Ovary (tissue), 10 donors: Measurements from ENCODE around the gene RPL36A. TPM values are rescaled to one million over a fixed set of nuclear protein-coding genes. Genes with fewer than 3 reads are reported as not detected.

ENCODE experiments used
- DNase-seq, 5 donors: peaks; one replicate each; pipeline ENCODE4 v3.0.0-alpha.2; 2019 to 2020
- H3K27ac ChIP-seq, 2 donors: fragments of 200-600 bp; one replicate each; pipeline versions ENCODE4 v1.5.1 to v1.8.0; 2019 to 2022
- H3K27me3 ChIP-seq: fragments of 200-600 bp; one replicate; pipeline ENCODE4 v1.8.0; 2022
- H3K36me3 ChIP-seq: fragments of 200-600 bp; sonication (generic); one replicate; pipeline ENCODE4 v1.5.1; 2019
- H3K4me1 ChIP-seq: one replicate; pipeline ENCODE4 v1.8.1; 2013; ENCODE audit warnings: mild to moderate bottlenecking, moderate library complexity; ENCODE audit not compliant: insufficient read depth
- H3K4me3 ChIP-seq: fragments of 200-600 bp; sonication (generic); one replicate; pipeline ENCODE4 v1.5.1; 2017
- H3K9me3 ChIP-seq, 2 donors: fragments of 200-600 bp in 1 of 2; sonication (generic) in 1 of 2; one replicate each; pipeline versions ENCODE4 v1.5.1 to v1.8.1; 2013 to 2019; ENCODE audit warnings: mild to moderate bottlenecking in 1 of 2, moderate library complexity in 1 of 2
- EP300 ChIP-seq: sonication (generic); formaldehyde crosslinking; IDR thresholded peaks from one replicate; pipeline ENCODE4 v1.6.1; 2017; ENCODE audit warnings: antibody characterized with exemption
- POLR2A ChIP-seq: fragments of 450-650 bp; IDR thresholded peaks from one replicate; pipeline ENCODE4 v1.6.1; 2017; ENCODE audit warnings: antibody characterized with exemption, mild to moderate bottlenecking, moderate library complexity
- WGBS, 3 donors: extraction: QIAGEN DNeasy Blood & Tissue Kit in 1 of 3; methylation state at CpG; one replicate each; pipeline versions ENCODE4 v1.1.5 to v1.1.7; 2013 to 2017; 5-methylcytosine and 5-hydroxymethylcytosine counted together
- intact Hi-C, 4 donors: fragments of 100-400 bp; cut with DNase I; formaldehyde crosslinking; loops; one replicate each; pipeline versions ENCODE4 v1.11.0 to v1.15.1; 2022 to 2023
- long read RNA-seq, 3 donors: library from polyadenylated mRNA in 2 of 3; unstranded in 2 of 3; transcript quantifications; one replicate each; pipeline ENCODE4 v2.0.0 and lab custom pipeline, GENCODE V29; 2021 to 2026
- polyA plus RNA-seq, 2 donors: library from polyadenylated mRNA; stranded (reverse); fragments of 200-250 nt in 1 of 2; fragments of 350-450 nt in 1 of 2; fragmentation: Illumina TruSeq in 1 of 2; extraction: RNeasy Lipid Tissue Mini Kit (QIAGEN cat#74804) in 1 of 2; gene quantifications; one replicate each; pipeline ENCODE4 v1.2.3, GENCODE V29; 2013 to 2014
- total RNA-seq, 7 donors: library from RNA; depleted of rRNA in 2 of 7; stranded (reverse); fragments of >200 nt in 2 of 7; fragmentation: NEBNext Ultra II Directional in 3 of 7; extraction: Animal tissue kit (Norgen Biotek cat#: 25700) in 3 of 7; gene quantifications; one replicate each; pipeline versions ENCODE4 v1.1.0 to v1.2.4, GENCODE V29; 2016 to 2023
- TF ChIP-seq, protein P1 (sequence below), 3 donors: fragments of 450-650 bp in 2 of 3; fragments of 200-600 bp in 1 of 3; IDR thresholded peaks; one replicate each; pipeline versions ENCODE4 v1.5.1 to v1.8.0; 2016 to 2022; ENCODE audit warnings: antibody characterized with exemption in 3 of 3, mild to moderate bottlenecking in 1 of 3
- donor health status: DM: no; HTN: no; CAD: no; lungs with moderate emphysema.
- donor health status: DM: no; HTN: no; CAD: no.
- donor health status: Bipolar disorder and iron deficiency.
- donor health status: DM: yes; HTN: yes; CAD: no.
- donor health status: DM: no; HTN: no; CAD: no.
- donor health status: DM: yes; HTN: yes; CAD: no.

RPL36A gene
- total RNA-seq (1,000 to 10,000 TPM in 1 of 7 donors, 100 to 1,000 TPM in 6; 405 to 2,882 (median 518) TPM), polyA plus RNA-seq (1,000 to 10,000 TPM; 3,045 to 5,275 TPM)
- long read RNA-seq, donor 1, transcript RPL36A-203 (5 exons, 910 nt) = major isoform, 73 of 95 reads
- long read RNA-seq, donor 1, transcript RPL36A-204 (3 exons, 2,240 nt) = minor isoform, 15 of 95 reads
- long read RNA-seq, donor 1, partial matches to known transcripts = 2 of 95 reads
- long read RNA-seq, donor 1, other reads (novel, unspliced or antisense) = 1 of 95 reads
- long read RNA-seq, donor 2, transcript RPL36A-202 (4 exons, 691 nt) = minor isoform, 9 of 77 reads
- long read RNA-seq, donor 2, transcript RPL36A-203 (5 exons, 910 nt) = major isoform, 44 of 77 reads
- long read RNA-seq, donor 2, transcript RPL36A-204 (3 exons, 2,240 nt) = minor isoform, 6 of 77 reads
- long read RNA-seq, donor 2, transcript RPL36A-208 (2 exons, 547 nt) = minor isoform, 7 of 77 reads
- long read RNA-seq, donor 2, partial matches to known transcripts = 6 of 77 reads
- long read RNA-seq, donor 2, other reads (novel, unspliced or antisense) = 0 of 77 reads
- long read RNA-seq, donor 3, transcript RPL36A-203 (5 exons, 910 nt) = major isoform, 385 of 402 reads
- long read RNA-seq, donor 3, partial matches to known transcripts = 10 of 402 reads
- long read RNA-seq, donor 3, other reads (novel, unspliced or antisense) = 4 of 402 reads

DNA sequence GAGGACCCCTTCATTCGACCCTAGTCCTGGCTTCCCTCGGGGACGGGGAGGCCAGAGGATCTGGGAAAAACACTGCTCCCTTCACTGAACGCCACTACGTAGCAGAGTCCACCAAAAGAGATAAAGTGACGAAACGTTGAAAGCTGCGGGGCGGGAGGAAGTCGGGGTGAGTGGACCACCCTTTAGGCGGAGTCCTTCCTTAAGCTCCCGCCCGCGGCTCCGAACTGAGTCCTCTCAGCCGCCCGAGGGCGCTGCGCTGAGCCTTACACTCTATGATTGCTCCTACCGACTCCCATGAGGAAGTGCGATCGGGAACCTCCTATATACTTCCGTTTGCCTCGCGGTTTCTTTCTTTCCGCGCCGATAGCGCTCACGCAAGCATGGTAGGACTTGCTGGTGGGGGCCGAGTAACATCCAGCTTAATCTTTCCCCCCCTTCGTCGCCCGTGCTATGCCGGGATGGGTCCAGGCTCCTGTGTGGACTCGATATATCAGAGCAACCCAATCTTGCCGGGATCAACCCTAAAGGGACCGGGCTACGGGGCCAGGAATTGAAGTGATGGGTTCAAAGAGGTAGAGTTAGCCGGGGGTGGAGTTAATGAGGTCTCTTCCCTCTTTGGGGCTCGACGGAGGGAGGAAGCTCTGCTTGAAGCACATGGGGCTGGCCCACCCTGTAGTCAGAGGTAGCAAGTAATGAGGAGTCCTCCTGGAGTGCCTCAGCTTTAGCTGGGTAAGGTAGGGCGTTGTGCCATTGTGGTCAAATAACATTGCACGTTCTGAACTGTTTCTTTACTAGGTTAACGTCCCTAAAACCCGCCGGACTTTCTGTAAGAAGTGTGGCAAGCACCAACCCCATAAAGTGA lies at the start of gene RPL36A:
TSS of gene RPL36A (plus strand) at position 348 of the 862 bp plus-strand sequence. CDS start at position 381, 33 bp downstream.
- peak; percentile 76 to 87 (median 83) for DNase-seq
- intact Hi-C loops = no loop called here
- Histone ChIP-seq H3K36me3 (no peaks in the 10 kb centered on the region), H3K9me3 (no peaks in the 10 kb centered on the region), H3K27me3 (no peaks in the 10 kb centered on the region), H3K4me1 (no peaks in the 10 kb centered on the region), H3K27ac (peak within 1 kb of the TSS; percentile 1 to 59), H3K4me3 (peak within 1 kb of the TSS; percentile 44)
- no peak for TF ChIP-seq EP300
- TF ChIP-seq, protein P1, sequence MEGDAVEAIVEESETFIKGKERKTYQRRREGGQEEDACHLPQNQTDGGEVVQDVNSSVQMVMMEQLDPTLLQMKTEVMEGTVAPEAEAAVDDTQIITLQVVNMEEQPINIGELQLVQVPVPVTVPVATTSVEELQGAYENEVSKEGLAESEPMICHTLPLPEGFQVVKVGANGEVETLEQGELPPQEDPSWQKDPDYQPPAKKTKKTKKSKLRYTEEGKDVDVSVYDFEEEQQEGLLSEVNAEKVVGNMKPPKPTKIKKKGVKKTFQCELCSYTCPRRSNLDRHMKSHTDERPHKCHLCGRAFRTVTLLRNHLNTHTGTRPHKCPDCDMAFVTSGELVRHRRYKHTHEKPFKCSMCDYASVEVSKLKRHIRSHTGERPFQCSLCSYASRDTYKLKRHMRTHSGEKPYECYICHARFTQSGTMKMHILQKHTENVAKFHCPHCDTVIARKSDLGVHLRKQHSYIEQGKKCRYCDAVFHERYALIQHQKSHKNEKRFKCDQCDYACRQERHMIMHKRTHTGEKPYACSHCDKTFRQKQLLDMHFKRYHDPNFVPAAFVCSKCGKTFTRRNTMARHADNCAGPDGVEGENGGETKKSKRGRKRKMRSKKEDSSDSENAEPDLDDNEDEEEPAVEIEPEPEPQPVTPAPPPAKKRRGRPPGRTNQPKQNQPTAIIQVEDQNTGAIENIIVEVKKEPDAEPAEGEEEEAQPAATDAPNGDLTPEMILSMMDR (IDR thresholded peaks at IDR 0.05) = peak; percentile 48 to 52 (median 49)
- TF ChIP-seq POLR2A = peak; percentile 74
- WGBS, 3 donors = 31 to 44% (median 41%) methylated on average over 47 of the region's 47 CpGs

DNA sequence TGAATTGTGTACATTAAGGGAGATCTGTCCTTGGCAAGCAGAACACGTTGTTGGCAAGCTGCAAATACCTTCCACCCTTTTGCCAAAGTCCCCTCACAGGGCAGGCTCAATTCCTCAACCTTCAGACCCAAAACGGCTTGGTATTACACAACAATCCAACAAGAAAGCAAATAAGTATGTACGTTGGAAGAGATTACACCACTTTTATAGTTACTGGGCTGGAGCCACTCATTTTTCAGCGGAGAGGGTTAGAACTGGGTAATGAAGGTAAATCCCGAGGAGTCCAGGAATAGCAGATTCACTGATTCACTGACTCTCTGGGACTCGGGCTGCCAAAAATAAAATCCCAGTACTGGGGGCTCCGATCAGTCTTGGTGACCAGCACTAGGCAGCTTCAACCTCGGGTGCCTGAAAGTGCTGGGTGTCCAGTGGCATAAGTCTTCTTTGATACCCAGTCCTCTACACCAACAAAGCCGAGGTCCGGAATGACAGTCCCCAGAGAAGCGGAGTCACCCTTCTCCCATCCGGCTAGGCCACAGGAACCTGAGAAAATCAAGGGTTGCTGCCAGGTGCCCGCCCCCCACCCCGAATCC lies 42.9 kb upstream of the RPL36A start:
- WGBS, 3 donors = 30 to 35% (median 32%) methylated on average over 13 to 14 of the region's 14 CpGs
- intact Hi-C loops = no loop called here
- Histone ChIP-seq H3K36me3 (no peaks in the 10 kb centered on the region), H3K27ac (peak overlapping the region in 1 of 2 donors; percentile 69), H3K4me3 (peak overlapping the region; percentile 65), H3K9me3 (no peaks in the 10 kb centered on the region), H3K27me3 (no peaks in the 10 kb centered on the region), H3K4me1 (no peaks in the 10 kb centered on the region)
- DNase-seq = no peak
- TF ChIP-seq POLR2A (no peak), EP300 (no peak)
- TF ChIP-seq, protein P1 (IDR thresholded peaks at IDR 0.05) = no peak

DNA sequence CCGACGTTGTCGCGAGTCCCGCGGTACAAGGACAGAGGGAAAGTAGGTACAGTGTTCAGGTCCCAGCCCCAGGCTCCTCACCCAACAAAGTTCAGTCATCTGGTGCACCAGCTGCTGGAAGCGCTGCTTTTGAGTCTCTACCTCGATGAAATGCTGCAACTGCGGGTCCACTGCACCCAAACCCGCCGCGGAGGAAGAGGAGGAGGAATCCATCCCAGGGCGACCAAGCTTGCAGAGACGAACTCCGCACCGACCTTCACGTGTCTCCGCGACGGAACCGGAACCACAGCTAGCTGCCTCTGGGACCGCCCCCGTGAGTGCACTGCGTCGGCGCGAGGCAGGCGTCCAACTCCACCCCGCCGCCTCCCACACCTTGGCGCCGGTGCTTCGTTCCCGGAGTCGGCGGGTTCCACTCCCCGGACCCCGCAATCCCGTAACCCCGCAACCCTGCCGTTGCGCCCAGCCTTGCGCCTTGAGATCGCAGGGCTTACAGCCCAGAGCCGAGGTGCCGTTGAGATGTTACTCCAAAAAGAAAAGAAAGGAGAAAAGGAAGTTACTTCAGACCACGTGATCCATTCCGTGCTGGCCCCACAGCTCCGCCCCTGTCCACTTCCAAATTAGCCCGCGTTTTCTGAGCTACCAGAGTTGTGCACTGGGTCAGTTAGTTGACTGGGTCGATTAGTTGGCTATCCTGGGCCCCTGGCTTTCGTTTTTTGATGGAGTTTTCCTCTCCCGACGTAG lies 42.2 kb upstream of the RPL36A start, which contains the start of gene TIMM8A:
TSS of gene TIMM8A (minus strand) at position 291 of the 741 bp plus-strand sequence. CDS start at position 213, 78 bp downstream.
- H3K9me3 ChIP-seq = no peaks in the 10 kb centered on the region
- peak within 1 kb of the TSS; percentile 65 for H3K4me3 ChIP-seq
- H3K27ac ChIP-seq = peak within 1 kb of the TSS; percentile 69 to 91
- peak; percentile 69 to 84 (median 75) for DNase-seq
- H3K36me3 ChIP-seq = no peaks in the 10 kb centered on the region
- WGBS, 3 donors = 24 to 39% (median 32%) methylated on average over 54 to 55 of the region's 55 CpGs
- no peak for TF ChIP-seq EP300
- TF ChIP-seq, protein P1 (IDR thresholded peaks at IDR 0.05) = no peak
- TF ChIP-seq POLR2A = no peak
- H3K27me3 ChIP-seq = no peaks in the 10 kb centered on the region
- intact Hi-C loops = no loop called here
- H3K4me1 ChIP-seq = no peaks in the 10 kb centered on the region
